Activated CD8-positive, alpha-beta T cell treated with anti-CD3 and anti-CD28 coated beads for 36 hours (primary cell): ENCODE measurements around the gene ENTR1. TPM values are rescaled to one million over a fixed set of nuclear protein-coding genes. Genes with fewer than 3 reads are reported as not detected.

Experiments
- ATAC-seq: fragments of 200-7000 bp; cut with Tn5 transposase; one replicate; pipeline ENCODE4 v1.10.0; 2021; ENCODE audit warnings: mild to moderate bottlenecking, moderate library complexity
- CTCF ChIA-PET: fragments of 350-600 bp; sonication (Branson Sonifier 250); formaldehyde crosslinking; loops from one replicate; lab custom pipeline; 2021; ENCODE audit warnings: antibody characterized with exemption; lab: Charles Lee
- POLR2A ChIA-PET: fragments of 350-600 bp; sonication (Branson Sonifier 250); formaldehyde crosslinking; loops from one replicate; lab custom pipeline; 2021; ENCODE audit warnings: antibody characterized with exemption; lab: Charles Lee
- DNase-seq: peaks from one replicate; pipeline ENCODE4 v3.0.0-alpha.2; 2020
- H3K27ac Mint-ChIP-seq: one replicate; pipeline ENCODE4 v1.8.0; 2021; ENCODE audit warnings: mild to moderate bottlenecking, mixed read lengths
- H3K27me3 Mint-ChIP-seq: one replicate; pipeline ENCODE4 v1.8.0; 2021; ENCODE audit warnings: mixed read lengths
- H3K36me3 Mint-ChIP-seq: one replicate; pipeline ENCODE4 v1.8.0; 2021; ENCODE audit warnings: low read depth, mixed read lengths
- H3K4me1 Mint-ChIP-seq: one replicate; pipeline ENCODE4 v1.8.0; 2021; ENCODE audit warnings: low read depth, mixed read lengths
- H3K4me3 Mint-ChIP-seq: one replicate; pipeline ENCODE4 v1.8.0; 2021; ENCODE audit warnings: mild to moderate bottlenecking, moderate library complexity, mixed read lengths
- H3K9me3 Mint-ChIP-seq: one replicate; pipeline ENCODE4 v1.8.0; 2021; ENCODE audit warnings: mixed read lengths
- CTCF ChIP-seq: fragments of 200-600 bp; IDR thresholded peaks from one replicate; pipeline ENCODE4 v1.8.0; 2022; ENCODE audit warnings: antibody characterized with exemption, mild to moderate bottlenecking
- intact Hi-C: fragments of 100-400 bp; cut with micrococcal nuclease; formaldehyde crosslinking; loops from one replicate; pipeline ENCODE4 v1.10.0; 2022
- total RNA-seq, 2 experiments: library from RNA; stranded (reverse); gene quantifications; one replicate each; pipeline ENCODE4 v1.2.3, GENCODE V29; 2021

Gene ENTR1
- total RNA-seq, 2 experiments from 2014 or later = 65.9 to 66.8 TPM

GRCh38 chr9:136432591-136432990 lies 22.2 kb upstream of the ENTR1 start:
- CTCF ChIA-PET = interaction anchor here (0.7 kb wide), 1 partner anchor 657 kb away, joined by 3 read pairs; no protein-coding TSS in a partner anchor
- POLR2A ChIA-PET = interaction anchor here (1.2 to 1.5 kb wide), 2 partner anchors 8 to 13 kb away, joined by 3 to 5 read pairs; no protein-coding TSS in a partner anchor

GRCh38 chr9:136431782-136432350 lies 21.5 kb upstream of the ENTR1 start:
- H3K27ac Mint-ChIP-seq = no peak overlapping the region
- no peaks in the 10 kb centered on the region for H3K27me3 Mint-ChIP-seq
- ChIA-PET CTCF (no interaction called here), POLR2A (no interaction called here)
- peaks cover under 1% of the 10 kb centered on the region for H3K36me3 Mint-ChIP-seq
- no peak overlapping the region for H3K4me3 Mint-ChIP-seq
- peaks cover 8% of the 10 kb centered on the region for H3K4me1 Mint-ChIP-seq
- intact Hi-C loops = no loop called here
- H3K9me3 Mint-ChIP-seq = no peaks in the 10 kb centered on the region
- no peak for TF ChIP-seq CTCF
- DNase-seq = no peak
- no peak for ATAC-seq

More at GRCh38 chr9:136432591-136432990, 22.2 kb upstream of the ENTR1 start:
- intact Hi-C loops = no loop called here
- H3K4me3 Mint-ChIP-seq = no peak overlapping the region
- H3K36me3 Mint-ChIP-seq = peaks cover 3% of the 10 kb centered on the region
- TF ChIP-seq CTCF = no peak
- no peak for DNase-seq
- H3K4me1 Mint-ChIP-seq = peaks cover 15% of the 10 kb centered on the region
- no peaks in the 10 kb centered on the region for H3K27me3 Mint-ChIP-seq
- no peak overlapping the region for H3K27ac Mint-ChIP-seq
- H3K9me3 Mint-ChIP-seq = no peaks in the 10 kb centered on the region
- ATAC-seq = no peak

GRCh38 chr9:136430588-136431234 lies 20.3 kb upstream of the ENTR1 start:
- H3K4me1 Mint-ChIP-seq = peaks cover under 1% of the 10 kb centered on the region
- H3K36me3 Mint-ChIP-seq = peaks cover 3% of the 10 kb centered on the region
- no peak for TF ChIP-seq CTCF
- ATAC-seq (no peak), DNase-seq (no peak)
- no peaks in the 10 kb centered on the region for H3K27me3 Mint-ChIP-seq
- no peak overlapping the region for H3K27ac Mint-ChIP-seq
- CTCF ChIA-PET = no interaction called here
- intact Hi-C loops = no loop called here
- POLR2A ChIA-PET = interaction anchor here (1.7 kb wide), 1 partner anchor 10 kb away, joined by 5 read pairs; no protein-coding TSS in a partner anchor
- H3K9me3 Mint-ChIP-seq = no peaks in the 10 kb centered on the region
- H3K4me3 Mint-ChIP-seq = no peak overlapping the region

- Mint-ChIP-seq H3K4me3 (no peak overlapping the region), H3K27ac (no peak overlapping the region), H3K9me3 (no peaks in the 10 kb centered on the region), H3K27me3 (no peaks in the 10 kb centered on the region), H3K36me3 (peaks cover 9% of the 10 kb centered on the region), H3K4me1 (no peaks in the 10 kb centered on the region)
- CTCF ChIA-PET = no interaction called here
- ATAC-seq (no peak), DNase-seq (no peak)
- POLR2A ChIA-PET = interaction anchor here (1.0 to 1.7 kb wide), 3 partner anchors 8 to 12 kb away, joined by 3 to 5 read pairs (median 4); no protein-coding TSS in a partner anchor
- no peak for TF ChIP-seq CTCF
- intact Hi-C loops = no loop called here
Measured at GRCh38 chr9:136429683-136430491, 19.5 kb upstream of the ENTR1 start.
